NCI-H226 (cell line): ENCODE measurements around the gene PIK3C2G.
"Not testable (repeated sequence)": the region's sequence is repeated elsewhere in the genome, so short reads cannot be mapped to it uniquely, and the experiment has no call there.

ENCODE experiments used
- DNase-seq: peaks from one replicate; pipeline ENCODE4 v3.0.0-alpha.2; 2015

PIK3C2G gene

GRCh38 chr12:18261273-18261672 lies at the start of gene PIK3C2G:
TSS of gene PIK3C2G (plus strand) at chr12:18261518. CDS start at chr12:18282082, 20,564 bp downstream.
- no peak for DNase-seq

GRCh38 chr12:18217966-18218365 lies 43.4 kb upstream of the PIK3C2G start:
- no peak for DNase-seq

GRCh38 chr12:18221726-18222125 lies 39.6 kb upstream of the PIK3C2G start:
- DNase-seq: no peak

GRCh38 chr12:18222699-18223098 lies 38.6 kb upstream of the PIK3C2G start:
- no peak for DNase-seq

GRCh38 chr12:18224745-18225144 lies 36.6 kb upstream of the PIK3C2G start:
- DNase-seq: peak; percentile 8

GRCh38 chr12:18239526-18239925 lies 21.8 kb upstream of the PIK3C2G start:
- DNase-seq: no peak

- DNase-seq: no peak
These were observed 18.8 kb upstream of the PIK3C2G start for GRCh38 chr12:18242380-18243089.

GRCh38 chr12:18243238-18243637 lies 18.1 kb upstream of the PIK3C2G start:
- DNase-seq: no peak

- no peak for DNase-seq
These were observed 15.3 kb upstream of the PIK3C2G start for GRCh38 chr12:18246066-18246465.

- peak; percentile 30 for DNase-seq
These were observed 10.9 kb upstream of the PIK3C2G start for GRCh38 chr12:18250313-18250916.

GRCh38 chr12:18254081-18254480 lies 7.2 kb upstream of the PIK3C2G start:
- DNase-seq: no peak

- DNase-seq: not testable (repeated sequence)
These were observed 6.3 kb upstream of the PIK3C2G start for GRCh38 chr12:18255004-18255403.

- DNase-seq: no peak
These were observed 4.1 kb upstream of the PIK3C2G start for GRCh38 chr12:18257251-18257650.

- DNase-seq: no peak
These were observed 2.4 kb upstream of the PIK3C2G start for GRCh38 chr12:18258929-18259328.

GRCh38 chr12:18259906-18260682 lies 1.2 kb upstream of the PIK3C2G start:
- no peak for DNase-seq

- no peak for DNase-seq
These were observed 588 bp downstream of the PIK3C2G start for GRCh38 chr12:18261906-18262305.

- no peak for DNase-seq
These were observed 1.2 kb downstream of the PIK3C2G start for GRCh38 chr12:18262514-18262913.

GRCh38 chr12:18264581-18265075 lies 3.3 kb downstream of the PIK3C2G start:
- DNase-seq: no peak

- DNase-seq: no peak
These were observed 6.2 kb downstream of the PIK3C2G start for GRCh38 chr12:18267427-18268099.

- no peak for DNase-seq
These were observed 9.7 kb downstream of the PIK3C2G start for GRCh38 chr12:18270958-18271460.

GRCh38 chr12:18275981-18276380 lies 14.7 kb downstream of the PIK3C2G start:
- no peak for DNase-seq

- DNase-seq: no peak
These were observed 15.9 kb downstream of the PIK3C2G start for GRCh38 chr12:18277196-18277595.

- DNase-seq: no peak
These were observed 19.4 kb downstream of the PIK3C2G start for GRCh38 chr12:18280728-18281127.
